AG09319 (cell line): Measurements from ENCODE around the gene FCRL5.

Source experiments
- DNase-seq: peaks from one replicate; pipeline ENCODE4 v3.0.0-alpha.2; 2010; ENCODE audit warnings: low read depth; ENCODE audit errors: extremely low read depth
- TF ChIP-seq, protein P1 (sequence below): IDR thresholded peaks from 2 replicates; pipeline ENCODE4 v1.5.1; 2011; ENCODE audit warnings: low read depth, mild to moderate bottlenecking, inconsistent platforms, low read length, moderate library complexity

The FCRL5 gene

DNA sequence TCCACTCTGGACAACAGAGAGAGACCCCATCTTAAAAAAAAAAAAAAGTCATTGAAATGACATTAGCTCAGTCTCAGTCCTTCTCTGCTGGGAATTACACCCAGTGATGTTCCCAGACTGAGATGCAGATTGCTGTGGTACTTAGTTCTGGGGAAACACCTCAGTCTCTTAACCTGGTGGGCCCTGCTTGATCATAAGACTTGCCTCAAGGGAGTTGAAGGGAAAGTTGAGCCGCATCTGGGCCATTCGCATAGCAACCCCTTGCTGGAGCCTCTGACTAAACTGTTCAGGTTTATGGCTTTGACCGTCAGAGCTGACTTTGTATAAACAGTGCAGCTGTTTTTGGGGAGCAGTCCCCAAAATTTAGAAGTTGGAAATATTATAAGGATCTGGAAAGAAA is 32.2 kb upstream of the FCRL5 start:
- TF ChIP-seq, protein P1, sequence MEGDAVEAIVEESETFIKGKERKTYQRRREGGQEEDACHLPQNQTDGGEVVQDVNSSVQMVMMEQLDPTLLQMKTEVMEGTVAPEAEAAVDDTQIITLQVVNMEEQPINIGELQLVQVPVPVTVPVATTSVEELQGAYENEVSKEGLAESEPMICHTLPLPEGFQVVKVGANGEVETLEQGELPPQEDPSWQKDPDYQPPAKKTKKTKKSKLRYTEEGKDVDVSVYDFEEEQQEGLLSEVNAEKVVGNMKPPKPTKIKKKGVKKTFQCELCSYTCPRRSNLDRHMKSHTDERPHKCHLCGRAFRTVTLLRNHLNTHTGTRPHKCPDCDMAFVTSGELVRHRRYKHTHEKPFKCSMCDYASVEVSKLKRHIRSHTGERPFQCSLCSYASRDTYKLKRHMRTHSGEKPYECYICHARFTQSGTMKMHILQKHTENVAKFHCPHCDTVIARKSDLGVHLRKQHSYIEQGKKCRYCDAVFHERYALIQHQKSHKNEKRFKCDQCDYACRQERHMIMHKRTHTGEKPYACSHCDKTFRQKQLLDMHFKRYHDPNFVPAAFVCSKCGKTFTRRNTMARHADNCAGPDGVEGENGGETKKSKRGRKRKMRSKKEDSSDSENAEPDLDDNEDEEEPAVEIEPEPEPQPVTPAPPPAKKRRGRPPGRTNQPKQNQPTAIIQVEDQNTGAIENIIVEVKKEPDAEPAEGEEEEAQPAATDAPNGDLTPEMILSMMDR: no peak
- DNase-seq: no peak

- no peak for DNase-seq
- TF ChIP-seq, protein P1: no peak
Observed at GRCh38 chr1:157580828-157581210, 28.5 kb upstream of the FCRL5 start.

GRCh38 chr1:157580179-157580827 is 28.0 kb upstream of the FCRL5 start:
- TF ChIP-seq, protein P1: peak; percentile 55
- DNase-seq: peak; percentile 10

- DNase-seq: no peak
- TF ChIP-seq, protein P1: no peak
Observed at GRCh38 chr1:157577420-157577819, 25.1 kb upstream of the FCRL5 start.

GRCh38 chr1:157575744-157576143 is 23.4 kb upstream of the FCRL5 start:
- TF ChIP-seq, protein P1: no peak

DNA sequence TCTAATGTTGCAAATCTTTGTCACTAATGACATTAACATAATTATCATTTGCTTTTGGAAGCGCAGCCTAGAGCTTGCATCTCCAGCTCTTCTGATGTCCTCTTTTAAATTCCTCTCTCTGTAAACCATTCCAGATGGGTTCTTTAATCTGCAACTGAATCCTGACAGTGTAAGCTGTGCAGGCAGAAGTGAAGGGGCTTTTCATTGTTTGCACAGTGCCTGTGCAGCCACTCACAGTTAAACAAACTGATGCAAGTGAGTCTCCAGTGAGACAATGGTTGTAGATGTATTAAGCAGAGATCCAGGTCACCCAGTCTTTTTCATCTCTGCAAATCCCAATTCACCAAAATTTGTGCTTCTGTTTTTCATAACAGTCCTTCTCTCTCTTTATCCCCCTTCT is 22.5 kb upstream of the FCRL5 start:
- TF ChIP-seq, protein P1: no peak
- no peak for DNase-seq

More at GRCh38 chr1:157575744-157576143, 23.4 kb upstream of the FCRL5 start:
- no peak for DNase-seq

- no peak for DNase-seq
- TF ChIP-seq, protein P1: no peak
Observed at GRCh38 chr1:157566484-157567300, 14.4 kb upstream of the FCRL5 start.
